ENCODE results near the gene DHX32.
A peak's percentile ranks its signal among the peaks of the same experiment; 100 is the strongest.
"Not testable (repeated sequence)": the region's sequence is repeated elsewhere in the genome, so short reads cannot be mapped to it uniquely, and the experiment has no call there.

Gene DHX32
- total RNA-seq: 11.0 to 12.8 reads per million in 2 experiments

GRCh38 chr10:125881192-125881591 is at the start of gene DHX32:
Gene DHX32, minus strand, starts transcription at chr10:125881292. Its CDS starts 468 bp downstream, at chr10:125880824.
- no peak for DNase-seq (ENCODE audit: low read depth)

DNA sequence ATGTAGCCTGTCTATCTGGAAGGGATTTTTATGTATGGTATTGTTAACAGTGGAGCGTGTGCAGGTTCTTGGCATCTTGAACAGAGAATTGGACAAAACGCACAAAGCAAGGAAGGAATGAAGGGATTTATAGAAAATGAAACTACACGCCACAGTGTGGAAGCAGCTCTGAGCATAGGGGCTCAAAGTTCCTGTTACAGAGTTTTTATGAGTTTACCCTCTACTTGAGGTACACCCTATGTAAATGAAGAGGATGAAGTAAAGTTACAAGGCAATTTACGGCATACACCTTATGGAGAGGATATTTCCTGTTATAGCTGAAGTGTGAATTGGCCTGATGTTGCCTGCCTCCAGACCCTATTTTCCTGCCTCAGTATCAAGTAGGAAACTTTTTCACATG is 48.5 kb upstream of the DHX32 start:
- no peak for DNase-seq (ENCODE audit: low read depth)

DNA sequence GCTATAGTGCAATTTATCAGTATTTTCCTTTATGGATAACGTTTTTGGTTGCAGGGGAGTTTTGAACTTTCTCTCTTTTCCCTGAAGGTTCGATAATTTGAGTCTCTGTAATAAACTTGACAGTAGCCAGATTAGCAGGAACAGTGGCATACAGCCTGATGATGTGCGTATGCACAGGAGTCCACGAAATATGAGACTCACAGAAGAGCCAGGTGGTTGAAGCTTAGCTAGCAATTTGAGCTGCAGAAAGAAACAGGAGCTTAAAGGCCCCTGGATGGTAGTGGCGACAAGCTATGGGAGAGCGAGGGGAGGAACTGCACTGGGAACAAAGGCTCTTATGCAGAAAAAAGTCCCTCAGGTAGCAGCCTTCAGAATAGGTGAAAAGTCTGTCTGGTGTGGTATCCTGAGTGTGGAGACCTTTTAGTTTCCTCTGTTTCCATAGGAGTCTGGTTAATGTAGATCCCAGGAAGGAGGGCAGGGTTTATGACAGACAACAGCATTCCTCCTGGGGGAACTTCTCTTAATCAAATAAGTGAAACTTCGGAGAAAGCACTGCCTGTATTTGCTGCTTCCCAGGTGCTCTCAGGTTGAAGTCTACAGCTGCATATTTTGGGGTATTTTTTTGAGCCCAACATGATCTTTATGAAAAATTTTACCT is 48.0 kb upstream of the DHX32 start:
- no peak for DNase-seq (ENCODE audit: low read depth)

DNA sequence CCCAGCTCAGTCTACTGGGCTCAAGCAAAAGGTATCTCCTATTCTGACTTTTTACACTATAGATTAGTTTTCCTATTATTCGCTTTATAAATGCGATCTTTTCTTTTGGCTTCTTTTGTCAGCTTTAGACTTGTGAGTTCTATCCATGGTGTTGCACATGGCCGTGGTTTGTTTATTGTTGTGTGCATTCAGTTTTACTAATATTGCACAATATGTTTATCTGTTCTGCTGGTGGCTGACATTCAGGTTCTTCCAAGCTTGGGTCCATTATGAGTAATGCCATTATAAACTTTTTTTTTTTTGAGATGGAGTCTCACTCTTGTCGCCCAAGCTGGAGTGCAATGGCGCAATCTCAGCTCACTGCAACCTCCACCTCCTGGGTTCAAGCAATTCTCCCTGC is 46.2 kb upstream of the DHX32 start:
- not testable (repeated sequence) for DNase-seq (ENCODE audit: low read depth)

GRCh38 chr10:125926247-125926646 is 45.2 kb upstream of the DHX32 start:
- no peak for DNase-seq (ENCODE audit: low read depth)

DNA sequence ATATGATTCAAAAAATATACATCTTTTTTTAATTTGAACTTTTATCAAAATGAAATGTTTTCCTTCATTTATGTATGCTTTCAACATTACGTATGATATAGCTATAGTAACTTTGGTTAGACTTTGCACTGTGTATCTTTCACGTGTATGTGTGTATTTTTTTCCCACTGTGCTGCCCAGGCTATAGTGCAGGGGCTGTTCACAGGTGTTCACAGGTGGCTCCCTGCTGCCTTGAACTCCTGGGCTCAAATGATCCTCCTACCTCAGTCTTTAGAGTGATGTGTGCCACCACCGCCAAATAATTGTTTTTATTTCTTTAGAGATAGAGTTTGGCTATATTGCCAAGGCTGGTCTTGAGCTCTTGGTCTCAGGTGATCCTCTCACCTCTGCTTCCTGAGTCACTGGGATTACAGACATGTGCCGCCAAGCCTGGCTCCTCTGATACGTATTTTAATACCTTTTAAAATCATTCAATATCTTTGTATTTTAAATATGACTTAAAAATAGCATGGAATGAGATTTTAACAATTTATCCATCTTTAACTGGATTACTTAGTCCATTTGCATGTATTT is 44.3 kb upstream of the DHX32 start:
- no peak for DNase-seq (ENCODE audit: low read depth)

GRCh38 chr10:125921643-125922306 is 40.7 kb upstream of the DHX32 start:
- not testable (repeated sequence) for DNase-seq (ENCODE audit: low read depth)

DNA sequence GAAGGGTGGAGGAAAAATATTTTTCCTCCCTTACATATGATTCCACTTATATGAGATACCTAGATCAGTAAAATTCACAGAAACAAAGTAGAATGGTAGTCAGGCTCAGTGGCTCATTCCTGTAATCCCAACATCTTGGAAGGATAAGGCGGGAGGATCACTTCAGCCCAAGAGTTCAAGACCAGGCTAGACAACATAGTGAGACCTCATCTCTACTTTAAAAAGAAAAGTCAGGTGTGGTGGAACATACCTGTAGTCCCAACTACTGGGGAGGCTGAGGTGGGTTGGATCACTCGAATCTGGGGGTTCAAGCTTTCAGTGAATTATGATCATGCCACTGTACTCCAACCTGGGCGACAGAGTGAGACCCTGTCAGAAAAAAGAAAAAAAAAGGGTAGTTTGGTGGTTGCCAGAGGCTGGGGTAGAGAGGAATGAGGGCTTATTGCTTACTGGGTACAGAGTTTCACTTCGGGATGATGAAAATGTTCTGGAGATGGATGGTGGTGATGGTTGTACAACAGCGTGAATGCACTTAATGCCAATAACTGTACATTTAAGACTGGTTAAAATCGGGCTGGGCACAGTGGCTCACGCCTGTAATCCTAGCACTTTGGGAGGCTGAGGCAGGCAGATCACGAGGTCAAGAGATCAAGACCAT is 36.7 kb upstream of the DHX32 start:
- not testable (repeated sequence) for DNase-seq (ENCODE audit: low read depth)

DNA sequence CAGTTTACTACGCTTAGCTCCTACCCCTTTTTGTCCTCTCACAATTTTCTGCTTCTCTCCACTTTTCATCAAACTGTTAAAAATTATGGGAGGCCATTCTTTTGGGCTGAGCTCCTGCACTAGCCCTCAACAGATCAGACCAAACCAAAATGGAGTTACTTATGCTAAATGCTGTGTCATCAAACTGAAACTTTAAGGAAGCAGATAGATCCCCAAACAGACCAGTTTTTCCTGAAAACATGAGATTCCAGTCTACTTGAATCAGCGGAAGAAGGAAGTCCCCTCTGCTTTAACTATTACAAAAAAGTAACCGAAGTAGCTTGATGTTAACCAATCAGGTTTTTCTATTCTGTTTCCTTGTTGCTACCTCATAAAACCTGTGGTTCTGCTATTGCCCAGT is 35.9 kb upstream of the DHX32 start:
- DNase-seq (ENCODE audit: low read depth): no peak

DNA sequence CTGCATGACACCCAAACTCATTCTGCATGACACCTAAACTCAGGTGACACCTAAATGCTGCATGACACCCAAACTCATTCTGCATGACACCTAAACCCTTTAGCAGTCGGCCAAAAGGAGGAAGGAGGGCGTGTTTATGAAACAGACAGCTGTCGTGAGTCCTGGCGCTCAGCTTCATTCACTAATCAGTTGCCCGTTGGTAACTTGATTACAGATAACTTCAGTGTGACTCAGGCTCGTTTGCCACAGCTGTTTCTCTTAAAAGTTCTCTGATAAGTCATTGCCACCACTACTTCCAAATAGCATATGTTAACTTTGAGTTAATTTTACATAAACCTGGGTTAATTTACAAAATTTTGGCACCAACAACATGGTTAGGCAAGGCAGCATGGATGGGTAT is 32.2 kb upstream of the DHX32 start:
- DNase-seq (ENCODE audit: low read depth): not testable (repeated sequence)

DNA sequence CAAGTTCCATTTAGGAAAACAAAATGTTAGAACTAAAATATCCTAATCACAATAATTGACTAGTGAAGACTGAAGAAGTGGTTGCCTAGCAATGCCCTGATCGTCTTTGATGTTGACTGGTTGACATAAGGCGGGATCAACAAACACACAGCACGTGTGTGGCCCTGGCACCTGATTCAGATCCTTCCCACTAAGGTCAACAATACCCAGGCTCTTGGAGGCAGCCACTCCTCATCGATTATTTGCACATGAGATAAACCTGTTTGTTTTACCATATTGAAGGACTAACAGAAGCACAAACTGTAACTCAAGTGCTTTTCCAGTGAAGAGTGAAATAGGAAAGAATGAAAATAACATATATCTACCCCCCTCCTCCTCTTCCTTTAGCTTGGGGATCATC is 30.9 kb upstream of the DHX32 start:
- DNase-seq (ENCODE audit: low read depth): no peak

- no peak for DNase-seq (ENCODE audit: low read depth)
Measured at GRCh38 chr10:125911145-125911544, 30.1 kb upstream of the DHX32 start.

GRCh38 chr10:125909491-125909890 is 28.4 kb upstream of the DHX32 start:
- DNase-seq (ENCODE audit: low read depth): not testable (repeated sequence)

GRCh38 chr10:125908813-125909212 is 27.7 kb upstream of the DHX32 start:
- not testable (repeated sequence) for DNase-seq (ENCODE audit: low read depth)

- not testable (repeated sequence) for DNase-seq (ENCODE audit: low read depth)
Measured at GRCh38 chr10:125907598-125907997, 26.5 kb upstream of the DHX32 start.

DNA sequence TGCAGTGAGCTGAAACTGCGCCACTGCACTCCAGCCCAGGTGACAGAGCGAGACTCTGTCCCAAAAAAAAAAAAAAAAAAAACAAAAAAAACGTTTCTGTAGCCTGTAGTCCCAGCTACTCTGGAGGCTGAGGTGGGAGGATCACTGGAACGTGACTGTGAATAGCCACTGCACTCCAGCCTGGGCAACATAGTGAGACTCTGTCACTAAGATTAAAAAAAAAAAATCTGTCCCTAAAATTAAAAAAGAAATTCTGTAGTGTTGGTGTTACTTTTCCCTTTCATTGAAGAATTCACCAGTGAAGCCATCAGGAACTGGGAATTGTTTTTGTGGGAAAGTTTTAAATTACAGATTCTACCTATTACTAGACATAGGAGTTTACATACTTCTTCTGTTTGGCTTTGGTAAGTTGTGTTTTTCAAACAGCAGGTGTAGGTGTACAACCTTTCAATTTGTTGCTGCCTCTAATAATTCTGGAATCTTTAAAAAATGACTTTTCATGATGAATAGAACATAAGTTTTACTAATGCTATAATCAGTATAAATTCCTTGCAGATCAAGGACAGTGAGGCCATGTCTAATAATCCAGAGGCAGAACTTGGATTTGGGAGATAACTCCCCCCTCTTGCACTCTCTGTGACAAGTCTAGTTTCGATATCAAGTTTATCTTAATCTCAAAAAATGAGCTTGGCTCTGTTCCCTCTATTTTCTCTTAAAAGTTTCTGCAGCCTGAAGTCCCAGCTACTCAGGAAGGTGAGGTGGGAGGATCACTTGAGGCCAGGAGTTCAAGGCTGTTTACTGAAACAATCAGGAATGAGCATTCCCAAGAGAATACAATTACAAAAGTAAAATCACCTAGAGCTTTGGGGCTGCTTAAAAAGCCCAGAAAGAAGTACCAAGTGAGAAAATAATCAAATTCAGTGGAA is 24.2 kb upstream of the DHX32 start:
- DNase-seq (ENCODE audit: low read depth): not testable (repeated sequence)

GRCh38 chr10:125903135-125903640 is 22.1 kb upstream of the DHX32 start:
- DNase-seq (ENCODE audit: low read depth): not testable (repeated sequence)

DNA sequence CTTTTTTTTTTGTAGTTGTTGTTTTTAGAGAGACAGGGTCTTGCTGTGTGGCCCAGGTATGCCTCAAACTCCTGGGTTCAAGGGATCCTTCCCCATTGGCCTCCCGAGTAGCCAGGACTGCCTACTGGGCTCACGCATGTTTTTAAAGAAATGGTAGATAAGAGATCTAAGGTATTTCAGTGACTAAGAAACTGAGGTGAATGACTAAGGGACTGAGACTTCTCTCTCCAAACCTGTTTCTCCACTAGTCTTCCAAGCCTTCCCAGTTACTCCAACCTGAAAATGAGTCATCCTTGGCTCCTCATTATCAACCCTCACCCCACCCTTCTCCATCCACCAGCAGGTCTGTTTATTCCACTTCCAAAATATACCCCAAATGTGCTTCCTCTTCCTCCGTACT is 19.9 kb upstream of the DHX32 start:
- DNase-seq (ENCODE audit: low read depth): not testable (repeated sequence)

DNA sequence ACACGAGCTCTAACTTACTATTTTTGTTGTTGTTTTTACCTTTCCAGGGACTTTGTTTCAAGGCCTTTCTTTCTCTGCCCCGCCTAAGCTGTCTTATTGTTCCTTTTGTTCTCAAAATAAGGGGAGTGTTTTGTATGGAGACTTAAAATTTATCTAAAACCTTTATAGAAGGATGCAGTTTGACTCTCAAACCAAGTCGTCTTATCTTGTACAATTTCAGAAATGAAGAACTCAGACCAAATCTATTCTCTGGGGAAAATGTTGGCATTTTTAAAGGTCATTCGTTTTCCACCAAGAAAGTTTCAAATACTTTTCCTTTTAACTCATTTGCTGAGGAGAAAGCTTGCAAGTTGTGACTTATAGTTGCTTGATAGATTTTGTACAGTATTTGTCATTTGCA is 16.2 kb upstream of the DHX32 start:
- DNase-seq (ENCODE audit: low read depth): not testable (repeated sequence)

GRCh38 chr10:125896088-125896934 is 15.2 kb upstream of the DHX32 start, which contains the start of gene FANK1:
Gene FANK1, plus strand, starts transcription at chr10:125896564. Its CDS starts 79 bp downstream, at chr10:125896643.
- DNase-seq (ENCODE audit: low read depth): peak; percentile 58

Data from T follicular helper cell (primary cell).